HG02642 (cell line): ENCODE results near the gene ZBTB8OS.
"Not testable (repeated sequence)": the region's sequence is repeated elsewhere in the genome, so short reads cannot be mapped to it uniquely, and the experiment has no call there.

Experiments used
- ATAC-seq: cut with Tn5 transposase; IDR thresholded peaks from one replicate; pipeline ENCODE4 v1.9.1; 2021; ENCODE audit warnings: mild to moderate bottlenecking; ENCODE audit not compliant: unreplicated experiment, poor library complexity

The ZBTB8OS gene

DNA sequence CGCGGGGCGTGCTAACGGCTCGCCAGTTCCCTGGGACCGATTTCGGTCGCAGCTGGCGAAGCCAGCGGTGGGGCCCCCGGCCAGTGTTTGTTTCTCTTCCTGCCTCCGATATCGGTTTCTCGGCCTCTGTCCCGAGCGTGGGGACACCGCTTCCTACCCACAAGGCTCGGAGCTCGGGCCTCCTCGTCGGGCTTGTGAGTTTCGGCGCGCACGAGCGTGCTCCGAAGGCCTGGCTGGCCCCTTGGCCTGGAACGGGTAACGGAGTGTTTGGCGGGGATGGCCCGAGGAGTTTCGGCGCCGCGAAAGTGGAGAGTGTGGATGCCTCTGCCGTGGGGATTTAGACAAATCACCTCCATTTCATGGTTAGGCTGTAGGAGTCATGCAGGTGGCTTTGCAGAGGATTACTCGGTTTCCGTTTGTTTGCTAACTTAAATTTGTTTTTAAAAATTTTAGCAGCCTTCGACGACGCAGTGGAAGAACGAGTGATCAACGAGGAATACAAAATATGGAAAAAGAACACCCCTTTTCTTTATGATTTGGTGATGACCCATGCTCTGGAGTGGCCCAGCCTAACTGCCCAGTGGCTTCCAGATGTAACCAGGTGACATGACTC is 1.2 kb upstream of the ZBTB8OS start:
- no peak for ATAC-seq

DNA sequence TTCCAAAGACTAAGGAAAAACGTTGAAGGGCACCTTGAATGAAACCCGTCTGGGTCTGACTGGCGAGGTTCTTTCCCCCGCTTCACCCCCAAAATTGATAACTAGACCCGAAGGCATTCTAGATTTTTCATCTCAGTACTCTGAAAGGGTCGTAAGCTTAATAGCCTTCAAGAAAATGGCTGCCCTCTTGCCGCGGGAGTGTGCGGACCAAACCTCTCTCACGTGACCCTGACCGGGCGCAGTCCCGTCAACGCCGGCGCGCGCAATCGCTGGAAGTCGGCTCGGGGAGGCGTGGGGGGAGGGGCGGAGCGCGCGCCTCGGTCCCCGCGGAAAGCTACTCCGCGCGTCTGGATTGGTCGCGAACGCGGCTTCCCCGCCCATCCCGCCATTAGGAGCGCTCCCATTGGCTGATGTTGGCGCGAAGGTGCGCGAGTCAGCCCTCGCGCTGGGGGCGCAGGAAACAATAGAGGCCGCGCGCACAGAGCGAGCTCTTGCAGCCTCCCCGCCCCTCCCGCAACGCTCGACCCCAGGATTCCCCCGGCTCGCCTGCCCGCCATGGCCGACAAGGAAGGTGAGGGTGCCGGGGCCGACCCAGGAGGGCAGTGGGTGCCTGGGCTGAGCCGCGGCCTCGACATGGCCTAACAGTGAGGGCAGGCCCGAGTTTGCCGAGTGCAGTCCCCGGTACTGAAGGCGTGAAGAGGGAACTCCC is 556 bp upstream of the ZBTB8OS start, which contains the start of gene RBBP4:
Gene RBBP4 (plus strand): TSS at position 457 of the 709 bp plus-strand sequence. CDS start 99 bp downstream, at position 556.
- peak; percentile 89 for ATAC-seq

DNA sequence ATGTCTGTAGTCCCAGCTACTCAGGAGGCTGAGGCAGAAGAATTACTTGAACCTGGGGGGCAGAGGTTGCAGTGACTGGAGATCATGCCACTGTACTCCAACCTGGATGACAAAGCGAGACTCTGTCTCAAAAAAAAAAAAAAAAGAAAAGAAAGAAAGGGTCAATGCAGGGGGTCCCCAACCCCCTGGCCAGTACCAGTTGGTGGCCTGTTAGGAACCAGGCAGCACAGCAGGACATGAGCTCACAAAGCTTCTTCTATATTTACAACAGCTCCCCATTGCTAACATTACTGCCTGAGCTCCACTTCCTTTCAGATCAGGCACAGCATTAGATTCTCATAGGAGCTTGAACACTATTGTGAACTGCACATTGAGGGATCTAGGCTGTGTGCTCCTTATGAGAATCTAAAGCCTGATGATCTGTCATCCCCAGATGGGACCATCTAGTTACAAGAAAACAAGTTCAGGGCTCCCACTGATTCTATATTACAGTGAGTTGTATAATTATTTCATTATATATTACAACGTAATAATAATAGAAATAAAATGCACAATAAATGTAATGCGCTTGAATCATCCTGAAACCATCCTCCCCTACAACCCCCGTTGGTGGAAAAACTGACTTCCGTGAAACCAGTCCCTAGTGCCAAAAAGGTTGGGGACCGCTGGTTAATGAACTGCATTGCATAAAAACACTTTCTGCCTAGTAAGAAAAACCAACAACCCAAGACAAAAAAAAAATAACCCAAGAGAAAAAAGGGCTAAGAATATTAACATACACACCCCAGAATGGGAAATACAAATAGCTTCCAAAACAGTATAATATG is 2.8 kb downstream of the ZBTB8OS start:
- no peak for ATAC-seq

DNA sequence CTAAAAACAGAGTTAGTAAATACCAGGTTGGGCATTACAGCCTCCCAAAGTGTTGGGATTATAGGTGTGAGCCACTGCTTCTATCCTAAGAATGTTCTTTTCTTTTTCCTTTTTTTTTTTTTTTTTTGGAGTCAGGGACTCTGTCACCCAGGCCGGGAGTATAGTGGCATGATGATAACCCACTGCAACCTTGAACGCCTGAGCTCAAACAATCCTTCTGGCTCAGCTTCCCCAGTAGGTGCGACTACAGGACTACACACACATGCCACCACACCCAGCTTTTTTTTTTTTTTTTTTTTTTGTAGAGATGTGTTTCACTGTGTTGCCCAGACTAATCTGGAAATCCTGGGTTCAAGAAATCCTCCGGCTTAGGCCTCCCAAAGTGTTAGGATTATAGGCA is 5.9 kb downstream of the ZBTB8OS start:
- ATAC-seq = no peak

GRCh38 chr1:32642292-32642827 is 8.0 kb downstream of the ZBTB8OS start:
- ATAC-seq = not testable (repeated sequence)

DNA sequence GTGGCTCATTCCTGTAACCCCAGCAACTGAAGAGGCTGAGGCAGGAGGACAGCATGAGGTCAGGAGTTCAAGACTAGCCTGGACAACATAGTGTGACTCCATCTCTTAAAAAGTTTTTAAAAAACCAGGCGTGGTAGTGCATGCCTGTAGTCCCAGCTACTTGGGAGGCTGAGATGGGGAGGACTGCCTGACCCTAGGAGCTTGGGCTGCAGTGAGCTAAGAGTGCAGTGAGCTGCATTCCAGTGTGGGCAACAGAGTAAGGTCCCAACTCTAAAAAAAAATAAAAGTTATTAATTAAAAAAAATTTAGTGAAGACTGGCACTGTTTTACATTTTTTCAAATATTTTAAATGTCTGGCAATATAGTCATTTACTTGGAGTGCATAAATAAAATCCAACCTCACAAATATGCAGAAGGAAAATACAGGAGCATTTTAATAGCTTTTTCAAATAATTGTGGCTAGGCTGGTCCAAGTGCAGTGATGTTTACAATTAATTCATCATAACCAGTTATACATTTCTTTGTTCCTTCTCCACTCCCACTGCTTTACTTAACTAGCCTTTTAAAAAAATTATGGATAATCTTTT is 10.8 kb downstream of the ZBTB8OS start:
- ATAC-seq = no peak

DNA sequence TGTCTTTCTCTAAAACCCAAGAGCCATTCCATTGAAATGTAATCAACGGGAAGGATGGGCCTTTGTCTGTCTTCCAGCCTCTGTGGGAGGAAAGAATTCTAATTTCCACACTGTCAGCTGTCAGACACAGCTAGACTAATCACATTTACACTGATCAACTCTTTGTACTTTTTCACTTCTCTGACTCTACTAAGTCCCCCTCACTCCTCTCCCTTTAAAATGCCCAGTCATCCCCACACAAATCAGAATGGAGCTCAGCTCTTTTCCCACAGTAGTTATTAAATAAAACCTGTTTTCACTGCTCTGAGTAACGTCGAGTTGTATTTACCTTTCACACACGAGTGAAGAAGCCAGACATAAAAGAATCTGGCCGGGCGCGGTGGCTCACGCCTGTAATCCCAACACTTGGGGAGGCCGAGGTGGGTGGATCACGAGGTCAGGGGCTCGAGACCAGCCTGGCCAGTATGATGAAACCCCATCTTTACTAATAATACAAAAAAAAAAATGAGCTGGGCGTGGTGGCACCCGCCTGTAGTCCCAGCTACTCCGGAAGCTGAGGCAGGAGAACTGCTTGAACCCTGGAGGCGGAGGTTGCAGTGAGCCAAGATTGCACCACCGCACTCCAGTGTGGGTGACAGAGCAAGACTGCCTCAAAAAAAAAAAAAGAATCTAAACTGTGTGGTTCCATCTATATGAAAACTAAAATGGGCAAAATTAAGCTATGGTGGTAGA is 13.3 kb downstream of the ZBTB8OS start:
- no peak for ATAC-seq

GRCh38 chr1:32635508-32636277 is 14.7 kb downstream of the ZBTB8OS start:
- no peak for ATAC-seq

- no peak for ATAC-seq
These were observed 17.5 kb downstream of the ZBTB8OS start for GRCh38 chr1:32632829-32633228.

DNA sequence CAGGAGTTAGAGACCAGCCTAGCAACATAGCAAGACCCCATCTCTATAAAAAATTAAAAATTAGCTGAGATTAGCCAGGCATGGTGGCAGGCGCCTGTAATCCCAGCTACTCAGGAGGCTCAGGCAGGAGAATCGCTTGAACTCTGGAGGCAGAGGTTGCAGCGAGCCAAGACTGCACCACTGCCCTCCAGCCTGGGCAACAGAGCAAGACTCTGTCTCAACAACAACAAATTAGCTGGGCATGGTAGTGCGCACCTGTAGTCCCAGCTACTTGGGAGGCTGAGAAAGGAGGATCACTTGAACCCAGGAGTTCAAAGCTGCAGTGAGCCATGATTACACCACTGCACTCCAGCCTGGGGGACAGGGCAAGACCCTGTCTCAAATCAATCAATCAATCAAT is 20.2 kb downstream of the ZBTB8OS start:
- not testable (repeated sequence) for ATAC-seq

- ATAC-seq = peak; percentile 66
These were observed 22.7 kb downstream of the ZBTB8OS start for GRCh38 chr1:32627596-32628162.

DNA sequence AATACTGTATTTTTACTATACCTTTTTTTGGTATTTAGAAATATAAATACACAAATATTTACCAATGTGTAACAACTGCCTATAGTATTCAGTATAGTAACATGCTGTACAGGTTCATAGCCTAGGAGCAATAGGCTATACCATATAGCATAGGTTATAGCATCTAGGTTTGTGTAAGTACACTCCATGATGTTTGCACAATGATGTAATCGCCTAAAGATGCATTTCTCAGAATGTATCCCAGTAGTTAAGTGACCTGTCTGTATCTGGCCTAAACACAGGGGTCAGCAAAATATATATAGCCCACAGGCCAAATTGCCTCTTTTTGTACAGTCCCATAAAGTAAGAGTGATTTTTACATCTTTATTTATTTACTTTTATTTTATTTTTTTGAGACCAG is 24.2 kb downstream of the ZBTB8OS start:
- ATAC-seq = no peak

DNA sequence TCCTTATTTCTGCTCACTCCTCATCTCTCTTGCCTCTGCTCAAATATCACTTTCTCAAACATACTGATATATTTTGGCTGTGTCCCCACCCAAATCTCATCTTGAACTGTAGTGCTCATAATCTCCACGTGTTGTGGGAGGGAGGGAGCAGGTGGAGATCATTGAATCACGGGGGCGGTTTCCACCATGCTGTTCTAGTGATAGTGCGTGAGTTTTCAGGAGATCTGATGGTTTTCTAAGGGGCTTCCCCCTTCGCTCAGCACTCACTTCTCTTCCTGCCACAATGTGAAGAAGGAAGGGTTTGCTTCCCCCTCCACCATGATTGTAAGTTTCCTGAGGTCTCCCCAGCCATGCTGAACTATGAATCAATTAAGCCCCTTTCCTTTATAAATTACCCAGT is 26.6 kb downstream of the ZBTB8OS start:
- no peak for ATAC-seq

GRCh38 chr1:32622806-32623681 is 27.3 kb downstream of the ZBTB8OS start:
- ATAC-seq = no peak

GRCh38 chr1:32622205-32622604 is 28.1 kb downstream of the ZBTB8OS start:
- no peak for ATAC-seq

GRCh38 chr1:32619701-32620485 is 30.5 kb downstream of the ZBTB8OS start:
- ATAC-seq = peak; percentile 67

DNA sequence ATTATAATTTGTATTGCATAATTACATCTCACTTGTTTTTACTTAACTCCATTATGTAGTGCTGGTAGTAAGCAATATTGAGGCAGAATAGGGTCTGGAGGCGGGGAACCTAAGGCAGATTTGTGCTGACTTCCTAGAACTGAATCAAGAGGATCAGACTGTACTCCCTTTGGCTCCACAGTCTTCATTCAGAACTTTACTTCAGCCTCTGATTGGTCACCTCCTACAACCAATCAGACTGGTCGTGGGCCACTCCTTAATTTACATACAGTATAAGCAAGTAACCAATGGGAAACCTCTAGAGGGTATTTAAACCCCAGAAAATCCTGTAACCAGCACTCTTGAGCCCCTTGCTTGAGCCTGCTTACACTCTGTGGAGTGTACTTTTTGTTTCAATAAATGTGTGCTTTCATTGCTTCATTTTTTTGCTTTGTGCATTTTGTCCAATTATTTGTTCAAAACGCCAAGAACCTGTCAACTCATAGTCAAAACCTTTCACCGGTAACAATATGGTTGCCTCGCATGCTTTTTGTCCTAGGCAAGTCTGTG is 31.6 kb downstream of the ZBTB8OS start:
- ATAC-seq = no peak
